Right atrium auricular region (tissue), 2 donors: Measurements from ENCODE around the gene SLC25A10. TPM values are rescaled to one million over a fixed set of nuclear protein-coding genes. Genes with fewer than 3 reads are reported as not detected.

ENCODE experiments used
- DNase-seq: peaks from one replicate; pipeline ENCODE4 v3.0.0-alpha.2; 2019; ENCODE audit warnings: low spot score
- H3K27ac ChIP-seq, 2 donors: fragments of 200-600 bp; sonication (generic); 1 replicate in 1 of 2; 2 replicates in 1 of 2; pipeline ENCODE4 v1.5.1; 2016 to 2019
- H3K27me3 ChIP-seq, 2 donors: fragments of 200-600 bp; sonication (generic); one replicate each; pipeline versions ENCODE4 v1.5.1 to v1.6.0; 2017 to 2019
- H3K36me3 ChIP-seq: fragments of 200-600 bp; sonication (generic); one replicate; pipeline ENCODE4 v1.5.1; 2016
- H3K4me1 ChIP-seq, 2 donors: fragments of 200-600 bp; sonication (generic); one replicate each; pipeline versions ENCODE4 v1.5.1 to v1.6.0; 2017 to 2019
- H3K4me3 ChIP-seq, 2 donors: fragments of 200-600 bp; sonication (generic); 1 replicate in 1 of 2; 2 replicates in 1 of 2; pipeline ENCODE4 v1.5.1; 2017 to 2019; ENCODE audit warnings: mild to moderate bottlenecking in 1 of 2, moderate library complexity in 1 of 2
- H3K9me3 ChIP-seq, 2 donors: fragments of 200-600 bp; sonication (generic); one replicate each; pipeline ENCODE4 v1.5.1; 2019
- total RNA-seq, 2 donors: library from RNA; depleted of rRNA; stranded (reverse); fragments of >200 nt; gene quantifications; one replicate each; pipeline ENCODE4 v1.1.0, GENCODE V29; 2016
- TF ChIP-seq, protein P1 (sequence below), 2 donors: fragments of 200-600 bp; sonication (generic); IDR thresholded peaks; one replicate each; pipeline ENCODE4 v1.5.1; 2019; ENCODE audit warnings: antibody characterized with exemption in 2 of 2

SLC25A10 gene
- total RNA-seq, 2 donors from 2014 or later, result 6.6 to 18.2 TPM

DNA sequence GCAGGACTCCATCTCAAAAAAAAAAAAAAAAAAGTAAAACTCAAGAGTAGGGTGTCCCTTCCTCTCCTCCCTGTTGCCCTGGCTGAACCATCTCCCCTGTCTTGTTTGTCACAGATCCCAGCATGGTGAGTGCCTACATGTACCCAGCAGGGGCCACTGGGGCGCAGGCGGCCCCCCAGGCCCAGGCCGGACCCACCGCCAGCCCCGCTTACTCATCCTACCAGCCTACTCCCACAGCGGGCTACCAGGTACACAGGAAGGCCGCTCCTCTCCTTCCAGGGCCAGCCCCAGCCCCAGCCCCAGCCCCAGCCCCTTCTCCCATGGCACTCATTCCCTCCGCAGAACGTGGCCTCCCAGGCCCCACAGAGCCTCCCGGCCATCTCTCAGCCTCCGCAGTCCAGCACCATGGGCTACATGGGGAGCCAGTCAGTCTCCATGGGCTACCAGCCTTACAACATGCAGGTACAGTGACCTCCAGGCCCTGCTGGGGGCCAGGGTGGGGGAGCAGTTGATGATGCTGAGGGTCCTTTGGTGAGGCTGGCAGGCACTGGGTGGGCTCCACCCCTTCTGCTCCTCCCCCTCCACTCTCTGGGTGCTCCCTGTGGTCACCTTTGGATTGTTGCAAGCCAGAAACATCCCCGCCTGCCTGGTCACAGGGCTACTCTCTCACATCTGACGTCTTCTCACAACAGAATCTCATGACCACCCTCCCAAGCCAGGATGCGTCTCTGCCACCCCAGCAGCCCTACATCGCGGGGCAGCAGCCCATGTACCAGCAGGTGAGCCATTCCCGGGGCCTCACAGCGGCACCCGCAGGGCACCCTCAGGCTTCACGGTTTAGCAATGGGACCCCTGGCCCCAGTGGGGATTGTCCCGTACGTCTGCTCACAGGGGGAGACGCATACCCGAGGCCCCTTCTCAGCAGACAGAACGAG lies 11.5 kb upstream of the SLC25A10 start:
- TF ChIP-seq, protein P1, sequence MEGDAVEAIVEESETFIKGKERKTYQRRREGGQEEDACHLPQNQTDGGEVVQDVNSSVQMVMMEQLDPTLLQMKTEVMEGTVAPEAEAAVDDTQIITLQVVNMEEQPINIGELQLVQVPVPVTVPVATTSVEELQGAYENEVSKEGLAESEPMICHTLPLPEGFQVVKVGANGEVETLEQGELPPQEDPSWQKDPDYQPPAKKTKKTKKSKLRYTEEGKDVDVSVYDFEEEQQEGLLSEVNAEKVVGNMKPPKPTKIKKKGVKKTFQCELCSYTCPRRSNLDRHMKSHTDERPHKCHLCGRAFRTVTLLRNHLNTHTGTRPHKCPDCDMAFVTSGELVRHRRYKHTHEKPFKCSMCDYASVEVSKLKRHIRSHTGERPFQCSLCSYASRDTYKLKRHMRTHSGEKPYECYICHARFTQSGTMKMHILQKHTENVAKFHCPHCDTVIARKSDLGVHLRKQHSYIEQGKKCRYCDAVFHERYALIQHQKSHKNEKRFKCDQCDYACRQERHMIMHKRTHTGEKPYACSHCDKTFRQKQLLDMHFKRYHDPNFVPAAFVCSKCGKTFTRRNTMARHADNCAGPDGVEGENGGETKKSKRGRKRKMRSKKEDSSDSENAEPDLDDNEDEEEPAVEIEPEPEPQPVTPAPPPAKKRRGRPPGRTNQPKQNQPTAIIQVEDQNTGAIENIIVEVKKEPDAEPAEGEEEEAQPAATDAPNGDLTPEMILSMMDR (IDR thresholded peaks at IDR 0.05), result no peak
- Histone ChIP-seq H3K4me1 (peaks cover 0 to 53% of the 10 kb centered on the region in 2 donors), H3K4me3 (no peak overlapping the region), H3K27me3 (no peaks in the 10 kb centered on the region), H3K9me3 (no peaks in the 10 kb centered on the region), H3K27ac (no peak overlapping the region), H3K36me3 (peaks cover 65% of the 10 kb centered on the region)
- no peak for DNase-seq

DNA sequence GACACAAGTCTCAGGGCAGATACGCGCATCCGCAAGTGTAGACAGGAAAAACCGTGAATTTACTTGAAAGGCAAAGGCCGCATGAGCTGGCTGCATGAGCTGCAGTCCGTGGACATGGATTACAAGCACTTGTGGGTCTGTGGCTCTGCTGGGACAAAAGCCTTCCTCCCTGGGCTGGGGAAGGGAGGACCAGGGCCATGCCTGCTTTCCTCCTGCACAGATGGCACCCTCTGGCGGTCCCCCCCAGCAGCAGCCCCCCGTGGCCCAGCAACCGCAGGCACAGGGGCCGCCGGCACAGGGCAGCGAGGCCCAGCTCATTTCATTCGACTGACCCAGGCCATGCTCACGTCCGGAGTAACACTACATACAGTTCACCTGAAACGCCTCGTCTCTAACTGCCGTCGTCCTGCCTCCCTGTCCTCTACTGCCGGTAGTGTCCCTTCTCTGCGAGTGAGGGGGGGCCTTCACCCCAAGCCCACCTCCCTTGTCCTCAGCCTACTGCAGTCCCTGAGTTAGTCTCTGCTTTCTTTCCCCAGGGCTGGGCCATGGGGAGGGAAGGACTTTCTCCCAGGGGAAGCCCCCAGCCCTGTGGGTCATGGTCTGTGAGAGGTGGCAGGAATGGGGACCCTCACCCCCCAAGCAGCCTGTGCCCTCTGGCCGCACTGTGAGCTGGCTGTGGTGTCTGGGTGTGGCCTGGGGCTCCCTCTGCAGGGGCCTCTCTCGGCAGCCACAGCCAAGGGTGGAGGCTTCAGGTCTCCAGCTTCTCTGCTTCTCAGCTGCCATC lies 10.6 kb upstream of the SLC25A10 start:
- H3K36me3 ChIP-seq, result peaks cover 65% of the 10 kb centered on the region
- peaks cover 0 to 52% of the 10 kb centered on the region in 2 donors for H3K4me1 ChIP-seq
- TF ChIP-seq, protein P1 (IDR thresholded peaks at IDR 0.05), result no peak
- no peaks in the 10 kb centered on the region for H3K9me3 ChIP-seq
- peak overlapping the region in 1 of 2 donors; percentile 81 for H3K4me3 ChIP-seq
- peak overlapping the region in 1 of 2 donors; percentile 94 for H3K27ac ChIP-seq
- H3K27me3 ChIP-seq, result no peaks in the 10 kb centered on the region
- DNase-seq, result no peak

DNA sequence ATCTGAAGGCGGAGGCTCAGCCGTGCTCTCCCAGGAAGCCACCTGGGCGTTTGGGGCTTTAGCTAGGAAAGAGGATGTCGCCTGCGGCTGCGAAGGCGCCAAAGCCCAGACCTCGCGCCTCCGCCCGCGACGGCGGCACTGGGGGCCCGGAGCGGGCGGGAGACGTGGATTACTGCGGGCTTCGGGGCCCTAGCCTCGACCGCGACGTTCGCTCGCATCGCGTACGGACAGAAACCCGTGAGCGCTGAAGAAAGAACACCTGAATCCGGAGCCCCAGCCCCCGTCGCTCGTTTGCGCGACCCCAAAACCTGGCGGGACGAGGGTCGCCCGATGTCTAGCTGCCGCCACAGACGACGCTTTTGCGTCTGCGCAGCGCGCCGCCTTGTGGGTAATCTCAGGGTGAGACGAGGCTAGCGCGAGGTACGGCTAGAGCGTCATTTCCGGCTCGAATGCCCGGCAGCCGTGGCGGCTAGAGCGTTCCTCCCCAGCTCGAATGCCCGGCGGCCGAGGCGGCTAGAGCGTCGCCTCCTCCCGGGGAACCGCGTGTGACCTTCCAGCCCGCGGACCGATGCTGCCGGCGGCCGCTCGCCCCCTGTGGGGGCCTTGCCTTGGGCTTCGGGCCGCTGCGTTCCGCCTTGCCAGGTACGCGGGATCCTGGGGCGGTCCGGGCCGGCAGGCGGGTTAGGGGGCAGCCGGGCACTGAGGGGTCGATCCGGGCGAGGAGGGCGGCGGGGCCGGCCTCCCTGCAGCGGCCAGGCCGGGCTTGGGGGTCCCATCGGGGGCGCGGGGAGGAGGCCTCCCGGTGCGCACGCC lies 8.9 kb upstream of the SLC25A10 start, which contains the start of gene MRPL12:
MRPL12 (plus strand) TSS at position 434 of the 813 bp plus-strand sequence; CDS start at position 569, 135 bp downstream.
- no peaks in the 10 kb centered on the region for H3K27me3 ChIP-seq
- H3K4me3 ChIP-seq, result peak within 1 kb of the TSS; percentile 75 to 81
- H3K27ac ChIP-seq, result peak within 1 kb of the TSS; percentile 90 to 94
- DNase-seq, result peak; percentile 93
- peaks cover 67% of the 10 kb centered on the region for H3K36me3 ChIP-seq
- H3K4me1 ChIP-seq, result peaks cover 0 to 36% of the 10 kb centered on the region in 2 donors
- TF ChIP-seq, protein P1 (IDR thresholded peaks at IDR 0.05), result peak in 1 of 2 donors; percentile 34
- H3K9me3 ChIP-seq, result no peaks in the 10 kb centered on the region

DNA sequence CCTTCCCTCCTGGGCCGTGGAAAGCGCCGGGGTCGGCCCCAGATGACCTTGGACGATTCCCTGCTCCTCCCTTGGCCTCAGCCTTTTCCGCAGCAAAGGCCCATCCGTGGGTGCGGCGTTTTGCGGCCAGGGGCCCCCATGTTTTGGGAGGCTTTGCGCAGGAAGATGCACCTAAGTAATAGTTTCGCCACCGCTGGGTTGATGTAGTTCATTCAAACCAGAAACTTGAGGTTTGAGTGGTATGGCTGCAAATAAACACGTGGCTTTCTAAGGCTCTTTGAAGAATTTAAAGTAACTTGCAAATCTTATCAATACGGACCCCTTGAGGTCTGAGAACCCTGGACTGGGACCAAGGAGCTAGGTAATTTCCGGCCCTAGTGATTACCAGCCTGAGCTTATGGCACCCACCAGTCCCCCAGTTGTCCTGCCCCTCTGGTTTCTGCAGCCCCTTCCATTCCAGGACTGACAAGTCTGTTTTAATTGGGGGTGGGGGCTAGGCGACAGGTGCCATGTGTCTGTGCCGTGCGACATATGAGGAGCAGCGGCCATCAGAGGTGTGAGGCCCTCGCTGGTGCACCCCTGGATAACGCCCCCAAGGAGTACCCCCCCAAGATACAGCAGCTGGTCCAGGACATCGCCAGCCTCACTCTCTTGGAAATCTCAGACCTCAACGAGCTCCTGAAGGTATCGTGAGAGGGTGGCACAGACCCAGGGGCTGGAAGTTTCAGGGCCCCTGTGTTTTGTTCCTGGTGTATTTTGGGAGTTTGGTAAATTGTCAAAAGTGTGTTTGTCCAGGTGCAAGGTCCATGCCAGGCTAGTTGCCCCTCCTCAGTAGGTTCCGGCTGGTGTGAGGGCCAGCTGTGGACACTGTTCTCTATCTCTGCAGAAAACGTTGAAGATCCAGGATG lies 8.1 kb upstream of the SLC25A10 start:
- no peak for DNase-seq
- TF ChIP-seq, protein P1 (IDR thresholded peaks at IDR 0.05), result no peak
- Histone ChIP-seq H3K9me3 (no peaks in the 10 kb centered on the region), H3K4me1 (peaks cover 0 to 35% of the 10 kb centered on the region in 2 donors), H3K27ac (peak overlapping the region; percentile 90 to 94), H3K27me3 (no peaks in the 10 kb centered on the region), H3K36me3 (peaks cover 62% of the 10 kb centered on the region), H3K4me3 (peak overlapping the region; percentile 75 to 81)
